ENCODE results near the gene ELOVL5.
A peak's percentile ranks its signal among the peaks of the same experiment; 100 is the strongest.

DNA sequence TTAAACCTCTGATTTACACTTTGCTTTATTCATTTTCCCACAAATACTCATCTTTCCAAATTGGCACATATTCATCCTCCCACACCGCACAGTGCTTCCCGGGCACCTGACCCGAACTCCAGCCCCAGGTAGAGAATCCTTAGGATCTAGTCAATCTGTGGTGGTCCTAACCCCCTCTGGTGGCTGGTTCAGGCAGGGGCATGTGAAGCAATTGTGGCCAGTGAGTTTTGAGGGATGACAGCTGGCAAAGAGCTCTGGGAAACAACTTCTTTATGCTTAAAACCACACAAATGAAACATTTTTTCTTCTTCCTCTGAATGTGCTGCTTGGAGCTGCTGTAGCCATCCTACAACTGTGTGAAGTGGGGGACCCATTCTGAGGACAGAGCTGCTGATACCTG is 54.7 kb downstream of the ELOVL5 start:
- TF ChIP-seq CTCF (IDR thresholded peaks at IDR 0.05; ENCODE audit: low read depth, low read length) (peak; percentile 60), POLR2A (IDR thresholded peaks at IDR 0.05; ENCODE audit: extremely low read depth, insufficient read length) (no peak)

All from NB4 (cell line).